DMS153 (cell line): ENCODE measurements around the gene SOCS1.
A peak's percentile ranks its signal among the peaks of the same experiment; 100 is the strongest.

Source experiments
- DNase-seq: peaks from one replicate; lab custom pipeline; 2025; lab: John Stamatoyannopoulos, UW

Gene SOCS1

DNA sequence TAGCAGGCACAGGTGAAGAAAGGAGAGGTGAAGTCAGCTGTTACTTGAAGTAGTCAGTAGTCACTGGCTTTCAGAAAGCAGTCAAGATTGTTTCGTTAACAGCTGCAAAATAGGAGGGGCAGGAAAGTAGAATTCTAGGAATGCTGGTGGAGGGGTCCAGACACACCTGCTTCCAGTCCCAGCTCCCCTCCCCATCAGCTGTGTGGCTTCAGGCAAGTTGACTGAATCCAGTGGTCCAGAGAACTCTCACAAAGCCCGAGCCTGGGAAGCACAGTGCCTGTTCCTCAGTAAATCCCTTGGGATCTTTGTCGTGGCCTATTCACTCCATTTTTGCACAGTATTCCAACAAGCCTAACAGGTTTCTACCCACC lies 4.6 kb upstream of the SOCS1 start:
- no peak for DNase-seq

DNA sequence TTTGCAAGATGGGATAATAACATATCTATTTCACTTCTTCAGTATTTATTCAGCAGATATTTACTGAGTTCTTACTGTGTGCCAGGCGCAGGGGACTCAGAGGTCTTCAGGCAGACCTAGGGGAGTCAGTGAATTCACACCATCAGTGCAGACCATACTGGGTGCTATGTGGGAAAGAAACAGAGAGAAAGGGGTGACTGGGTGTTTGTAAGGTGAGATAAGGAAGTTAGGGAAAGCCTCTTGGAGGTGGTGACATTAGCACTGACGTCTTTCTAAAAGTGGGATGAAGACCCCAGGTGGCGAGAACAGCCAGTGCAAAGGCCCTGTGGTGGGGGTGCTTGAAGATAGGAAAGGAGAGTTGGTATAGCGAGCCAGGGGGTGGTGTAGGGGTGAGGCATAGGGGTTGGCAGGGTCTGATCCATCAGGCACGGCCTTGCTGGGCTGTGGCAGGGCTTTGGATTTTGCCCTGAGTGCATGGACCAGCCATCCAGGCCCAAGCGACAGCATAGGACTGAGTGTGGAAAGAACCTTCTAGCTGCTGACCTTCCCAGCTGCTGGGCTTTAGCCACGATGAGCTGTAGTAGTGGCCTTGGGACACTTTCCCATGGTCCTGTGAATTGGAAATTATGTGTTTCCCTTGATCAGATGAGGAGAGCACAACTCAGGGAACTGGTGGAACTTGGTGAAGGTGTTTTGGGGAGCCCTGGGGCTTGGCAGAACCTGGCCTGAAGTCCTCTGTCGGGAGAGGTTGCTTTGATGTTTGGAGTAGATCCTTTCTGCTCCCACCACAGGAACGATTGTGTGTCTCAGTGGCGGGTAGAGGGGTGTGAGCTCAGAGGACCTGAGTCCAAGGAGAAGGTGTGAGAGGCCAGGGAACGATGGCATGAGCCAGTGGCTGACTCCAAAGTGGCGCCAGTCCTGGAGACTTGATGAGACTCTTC lies 3.9 kb upstream of the SOCS1 start:
- no peak for DNase-seq

DNA sequence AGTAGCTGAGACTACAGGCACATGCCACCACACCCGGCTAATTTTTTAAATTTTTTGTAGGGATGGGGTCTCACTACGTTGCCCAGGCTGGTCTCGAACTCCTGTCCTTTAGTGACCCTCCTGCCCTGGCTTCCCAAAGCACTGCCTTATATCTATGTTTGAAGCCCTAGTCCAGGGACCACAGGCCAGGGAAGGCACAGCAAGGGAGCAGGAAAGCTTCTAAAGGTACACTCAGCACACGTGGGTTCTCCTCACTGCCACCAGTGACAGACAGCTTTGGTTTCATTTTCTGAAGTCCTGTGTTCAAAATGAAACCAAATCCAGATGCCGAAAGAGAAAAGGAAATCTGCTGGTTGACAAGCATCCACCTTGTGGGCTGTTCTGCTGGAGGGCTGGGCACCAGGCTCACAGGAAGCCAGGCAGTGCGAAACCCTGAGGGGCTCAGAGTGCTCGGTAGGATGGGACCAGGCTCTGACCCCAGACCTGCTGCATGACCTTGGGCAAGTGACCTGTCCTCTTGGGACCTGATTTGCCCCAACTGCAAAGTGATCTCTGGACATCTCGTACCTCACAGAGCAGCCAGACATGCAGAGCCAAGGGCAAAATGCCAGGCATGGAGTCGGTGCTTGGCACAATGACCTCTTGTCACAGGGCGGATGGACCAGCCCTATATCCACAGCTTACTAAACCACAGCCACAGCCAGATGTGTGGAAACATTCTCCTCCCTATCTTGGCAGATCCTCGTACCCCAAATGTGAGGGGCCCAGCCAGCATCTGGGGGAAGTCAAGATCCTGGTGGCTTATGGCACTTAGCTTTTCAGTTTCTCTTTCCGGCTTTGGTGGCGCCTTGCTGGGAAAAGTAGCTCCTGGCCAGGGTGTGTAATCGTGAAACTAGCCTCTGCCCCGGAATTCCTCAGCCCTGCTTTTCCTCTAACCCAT lies 2.8 kb upstream of the SOCS1 start:
- DNase-seq = no peak

DNA sequence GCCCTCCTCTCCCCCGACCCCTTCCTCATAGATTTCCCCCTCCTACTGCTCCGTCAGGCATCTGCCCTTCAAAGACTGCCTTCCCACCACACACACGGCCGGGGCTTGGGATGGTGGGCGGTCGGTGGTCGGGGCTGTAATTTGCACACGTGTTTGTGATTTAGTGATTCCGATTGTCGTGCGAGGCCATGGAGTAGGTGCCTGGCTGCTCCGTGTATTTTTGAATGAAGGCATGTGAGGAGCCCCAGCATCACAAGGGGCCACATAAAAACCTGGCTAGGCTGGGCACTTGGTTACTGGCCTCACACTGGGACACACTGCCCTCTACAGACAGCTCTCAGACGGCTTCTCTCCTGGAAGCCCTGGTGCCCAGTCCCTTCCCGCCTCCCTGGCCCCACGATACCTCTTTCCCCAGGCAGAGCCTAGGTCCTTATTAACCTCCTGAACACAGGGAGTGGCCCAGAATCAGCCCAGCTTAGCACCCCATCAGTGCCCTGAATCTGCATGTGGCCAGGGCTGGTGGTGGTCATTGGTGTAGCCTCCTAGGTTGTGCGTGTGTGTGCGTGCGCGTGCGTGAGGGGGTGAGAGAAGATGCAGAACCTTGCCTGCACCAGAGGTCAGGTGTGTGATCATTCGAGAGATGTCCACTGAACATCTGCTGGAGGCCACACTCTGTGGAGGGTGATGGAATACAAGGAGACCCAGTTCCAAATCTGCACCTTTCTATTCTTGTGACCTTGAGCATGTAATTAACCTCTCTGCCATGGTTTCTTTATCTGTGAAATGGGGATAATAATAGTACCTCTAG lies 1.3 kb upstream of the SOCS1 start:
- peak; percentile 68 for DNase-seq

DNA sequence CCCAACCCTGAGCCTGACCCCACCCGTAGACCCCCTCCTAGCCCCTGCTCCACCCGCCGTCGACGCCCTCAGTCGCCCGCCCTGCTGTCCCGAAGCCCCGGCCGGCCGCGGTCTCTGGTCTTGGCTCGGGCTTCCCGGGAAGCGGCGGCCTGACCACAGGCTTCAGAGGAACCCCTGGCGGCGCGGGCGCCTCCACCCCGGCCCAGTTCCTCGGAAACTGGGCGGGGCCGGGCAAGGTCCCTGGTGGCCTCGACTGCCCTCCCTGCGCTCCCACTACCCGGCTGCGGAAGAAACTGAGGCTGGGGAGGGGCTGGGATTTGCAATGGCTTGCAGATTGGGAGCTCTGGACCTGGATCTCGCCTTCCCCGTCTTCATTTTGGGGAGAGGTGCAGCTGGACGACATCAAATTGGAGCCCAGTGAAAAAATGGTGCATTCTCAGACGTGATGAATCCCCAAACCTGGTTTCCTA lies 692 bp upstream of the SOCS1 start:
- DNase-seq = peak; percentile 23

DNA sequence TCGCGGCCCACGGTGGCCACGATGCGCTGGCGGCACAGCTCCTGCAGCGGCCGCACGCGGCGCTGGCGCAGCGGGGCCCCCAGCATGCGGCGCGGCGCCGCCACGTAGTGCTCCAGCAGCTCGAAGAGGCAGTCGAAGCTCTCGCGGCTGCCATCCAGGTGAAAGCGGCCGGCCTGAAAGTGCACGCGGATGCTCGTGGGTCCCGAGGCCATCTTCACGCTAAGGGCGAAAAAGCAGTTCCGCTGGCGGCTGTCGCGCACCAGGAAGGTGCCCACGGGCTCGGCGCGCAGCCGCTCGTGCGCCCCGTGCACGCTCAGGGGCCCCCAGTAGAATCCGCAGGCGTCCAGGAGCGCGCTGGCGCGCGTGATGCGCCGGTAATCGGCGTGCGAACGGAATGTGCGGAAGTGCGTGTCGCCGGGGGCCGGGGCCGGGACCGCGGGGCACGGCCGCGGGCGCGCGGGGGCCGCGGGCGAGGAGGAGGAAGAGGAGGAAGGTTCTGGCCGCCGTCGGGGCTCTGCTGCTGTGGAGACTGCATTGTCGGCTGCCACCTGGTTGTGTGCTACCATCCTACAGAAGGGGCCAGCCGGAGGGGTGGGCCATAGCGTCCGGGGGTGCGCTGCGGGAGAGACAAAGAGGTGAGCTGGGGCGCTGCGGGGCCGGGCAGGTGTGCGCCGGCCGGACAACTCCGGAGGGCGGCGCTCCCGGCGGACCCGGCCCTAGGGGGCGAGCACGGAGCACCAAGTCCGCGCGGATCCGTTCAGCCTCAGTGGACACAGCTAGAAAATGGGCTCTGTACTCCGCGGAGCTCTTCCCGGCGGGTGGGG lies 879 bp downstream of the SOCS1 start:
- peak; percentile 40 for DNase-seq

DNA sequence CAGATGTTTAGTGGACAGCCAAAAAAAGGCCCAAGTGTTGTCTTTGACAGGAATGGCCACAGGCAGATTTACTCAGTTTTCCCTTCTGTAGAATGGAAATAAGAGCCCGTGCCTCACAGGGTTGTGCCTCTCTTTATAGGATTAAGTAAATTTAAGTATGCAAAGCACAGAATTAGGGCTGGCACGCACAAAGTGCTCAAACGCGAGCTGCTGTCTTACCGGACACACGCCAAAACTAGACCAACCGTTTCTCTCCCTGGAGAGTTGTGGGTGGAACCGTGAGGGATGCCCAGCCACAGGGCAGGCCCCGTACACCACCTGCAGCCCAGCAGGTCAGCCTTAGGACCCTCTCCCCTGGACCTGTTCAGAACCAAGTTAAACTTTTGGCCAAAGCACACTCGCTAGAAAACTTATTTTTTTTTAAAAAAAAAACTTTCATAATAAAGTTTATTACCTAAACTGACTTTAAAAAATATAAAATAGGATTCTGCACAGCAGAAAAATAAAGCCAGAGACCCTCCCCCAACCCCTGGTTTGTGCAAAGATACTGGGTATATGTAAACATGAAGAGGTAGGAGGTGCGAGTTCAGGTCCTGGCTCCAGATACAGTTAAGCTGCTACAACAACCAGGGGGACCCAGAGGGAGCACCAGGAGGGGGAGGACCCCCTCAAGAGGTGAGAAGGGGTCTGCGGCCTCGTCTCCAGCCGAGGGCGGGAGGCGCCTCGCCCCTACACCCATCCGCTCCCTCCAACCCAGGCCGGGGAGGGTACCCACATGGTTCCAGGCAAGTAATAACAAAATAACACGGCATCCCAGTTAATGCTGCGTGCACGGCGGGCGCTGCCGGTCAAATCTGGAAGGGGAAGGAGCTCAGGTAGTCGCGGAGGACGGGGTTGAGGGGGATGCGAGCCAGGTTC lies 1.8 kb downstream of the SOCS1 start:
- DNase-seq = no peak

DNA sequence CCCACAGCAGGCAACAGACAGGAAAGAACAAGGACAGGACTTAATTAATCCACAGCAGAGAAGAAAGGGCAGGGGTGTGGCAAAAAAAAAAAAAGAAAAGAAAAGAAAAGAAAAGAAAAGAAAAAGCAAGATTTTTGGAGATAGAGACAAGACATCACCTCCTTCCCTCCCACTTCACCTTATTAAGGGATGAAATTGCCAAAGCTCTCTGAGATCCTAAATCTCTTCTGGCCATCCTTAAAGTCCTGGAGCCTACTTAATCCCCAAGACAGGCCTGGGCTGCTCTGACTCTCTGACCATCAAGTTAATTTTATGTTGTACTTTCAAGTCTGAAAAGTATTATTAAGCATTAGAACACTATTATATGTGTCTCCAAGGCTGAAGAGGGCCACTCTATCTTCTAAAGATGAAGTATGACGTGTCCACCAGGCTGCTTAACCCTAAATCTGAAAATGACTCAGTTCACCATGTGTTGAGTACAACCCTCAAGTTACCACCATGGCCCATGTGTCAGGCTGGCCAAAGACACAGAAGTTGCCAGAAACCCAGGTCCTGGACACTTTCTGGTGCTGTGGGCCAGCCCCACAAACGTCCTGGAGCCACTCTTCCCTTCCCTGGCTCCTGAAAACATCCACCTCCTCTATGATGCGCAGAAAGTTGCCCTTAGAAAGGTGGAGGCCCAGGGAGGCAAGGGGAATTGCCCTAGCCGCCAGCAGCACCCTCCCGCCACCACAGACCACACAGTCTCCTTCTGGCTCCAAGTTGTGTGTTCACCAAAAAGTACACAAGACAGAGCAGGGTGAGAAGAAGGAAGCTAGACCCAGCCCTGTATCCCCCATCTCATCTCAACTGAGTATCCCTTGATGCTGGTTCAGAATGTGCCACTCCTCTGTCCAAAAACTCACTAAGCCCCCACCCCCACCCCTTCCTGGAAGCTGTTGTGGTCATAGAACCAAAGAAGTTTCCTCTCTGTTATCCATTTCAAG lies 2.7 kb downstream of the SOCS1 start:
- DNase-seq = no peak

DNA sequence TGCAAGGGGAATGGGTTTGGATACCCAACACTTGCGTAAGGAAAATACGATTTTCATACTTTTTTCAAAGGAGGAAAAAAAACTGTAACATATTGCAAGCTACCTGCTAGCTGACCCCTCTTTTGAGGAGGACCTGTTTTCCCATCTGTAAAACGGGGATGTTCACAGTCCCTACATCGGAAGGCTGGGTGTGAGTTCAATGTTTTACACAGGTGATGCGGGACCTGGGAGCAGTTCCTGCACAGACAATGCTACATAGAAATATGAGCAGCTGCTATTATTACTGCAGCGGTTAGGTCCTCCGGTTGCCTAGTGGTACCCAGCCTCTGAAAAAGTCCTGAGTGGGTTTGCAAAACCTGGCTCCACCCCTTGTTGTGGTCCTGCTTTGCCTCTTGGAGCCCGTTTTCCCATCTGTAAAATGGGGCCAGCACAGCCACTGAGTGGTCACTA lies 3.5 kb downstream of the SOCS1 start:
- no peak for DNase-seq

DNA sequence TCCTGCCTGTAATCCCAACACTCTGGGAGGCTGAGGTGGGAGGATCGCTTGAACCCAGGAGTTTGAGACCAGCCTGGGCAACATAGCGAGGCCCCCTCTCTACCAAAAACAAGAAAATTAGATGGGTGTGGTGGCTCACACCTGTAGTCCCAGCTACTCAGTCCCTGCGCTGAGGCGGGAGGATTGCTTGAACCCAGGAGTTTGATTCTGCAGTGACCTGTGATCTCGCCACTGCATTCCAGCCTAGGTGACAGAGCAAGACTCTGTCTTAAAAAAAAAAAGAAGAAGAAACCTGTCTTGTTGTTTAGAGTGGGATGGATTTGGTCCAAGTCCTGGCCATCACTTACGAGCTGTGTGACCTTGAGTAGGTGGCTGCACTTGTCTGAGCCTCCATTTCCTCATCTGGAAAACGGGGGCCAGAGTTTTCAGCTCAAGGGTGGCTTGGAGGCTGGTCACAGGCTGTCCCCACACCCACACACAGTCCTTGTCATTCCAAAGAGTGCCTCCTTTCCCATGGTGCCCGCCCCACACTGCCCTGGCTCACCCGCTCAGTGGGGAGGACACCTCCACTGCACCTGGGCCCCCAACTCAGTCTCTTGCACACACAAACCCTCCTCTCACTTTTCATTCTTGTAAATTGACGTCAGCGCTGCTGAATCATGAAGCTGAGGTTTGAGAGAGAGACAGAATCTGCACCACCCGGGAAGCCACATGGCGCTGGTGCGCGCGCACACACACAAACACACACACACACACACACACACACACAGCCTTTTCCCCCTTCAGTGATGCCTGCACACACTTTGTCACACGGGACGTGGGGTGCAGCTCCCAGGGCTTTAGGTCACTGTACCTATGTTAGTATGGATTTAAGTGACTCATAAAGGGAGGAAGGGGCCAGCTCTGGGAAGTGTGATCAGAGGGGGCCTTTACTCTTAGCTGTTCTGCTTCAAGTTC lies 4.2 kb downstream of the SOCS1 start:
- DNase-seq = no peak

DNA sequence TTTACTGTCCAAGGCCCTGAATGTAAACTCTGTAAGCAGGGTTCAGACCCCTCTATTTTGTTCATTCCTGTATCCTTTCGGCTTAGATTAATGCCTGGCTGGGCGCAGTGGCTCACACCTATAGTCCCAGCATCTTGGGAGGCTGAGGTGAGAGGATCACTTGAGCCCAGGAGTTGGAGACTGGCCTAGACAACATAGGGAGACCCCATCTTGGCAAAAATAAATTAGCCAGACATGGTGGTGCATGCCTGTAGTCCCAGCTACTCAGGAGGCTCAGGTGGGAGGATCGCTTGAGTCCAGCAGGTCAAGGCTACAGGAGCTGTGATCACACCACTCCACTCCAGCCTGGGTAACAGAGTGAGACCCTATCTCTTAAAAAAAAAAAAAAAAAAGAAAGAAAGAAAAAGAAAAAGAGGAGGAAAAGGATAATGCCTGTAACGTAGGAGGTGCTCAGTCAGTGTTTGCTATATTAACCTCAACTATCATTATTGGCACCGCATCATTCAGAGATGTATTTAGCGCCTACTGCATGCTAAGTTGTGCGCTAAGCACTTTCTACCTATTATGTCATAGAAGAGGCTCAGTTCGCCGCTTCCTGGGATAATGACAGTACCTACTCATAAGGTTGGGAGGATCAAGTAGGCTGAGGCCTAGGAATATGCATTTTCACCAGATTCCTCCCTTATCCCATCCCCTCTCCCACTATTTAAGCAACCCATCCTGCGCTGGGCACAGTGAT lies 5.0 kb downstream of the SOCS1 start:
- DNase-seq = no peak

DNA sequence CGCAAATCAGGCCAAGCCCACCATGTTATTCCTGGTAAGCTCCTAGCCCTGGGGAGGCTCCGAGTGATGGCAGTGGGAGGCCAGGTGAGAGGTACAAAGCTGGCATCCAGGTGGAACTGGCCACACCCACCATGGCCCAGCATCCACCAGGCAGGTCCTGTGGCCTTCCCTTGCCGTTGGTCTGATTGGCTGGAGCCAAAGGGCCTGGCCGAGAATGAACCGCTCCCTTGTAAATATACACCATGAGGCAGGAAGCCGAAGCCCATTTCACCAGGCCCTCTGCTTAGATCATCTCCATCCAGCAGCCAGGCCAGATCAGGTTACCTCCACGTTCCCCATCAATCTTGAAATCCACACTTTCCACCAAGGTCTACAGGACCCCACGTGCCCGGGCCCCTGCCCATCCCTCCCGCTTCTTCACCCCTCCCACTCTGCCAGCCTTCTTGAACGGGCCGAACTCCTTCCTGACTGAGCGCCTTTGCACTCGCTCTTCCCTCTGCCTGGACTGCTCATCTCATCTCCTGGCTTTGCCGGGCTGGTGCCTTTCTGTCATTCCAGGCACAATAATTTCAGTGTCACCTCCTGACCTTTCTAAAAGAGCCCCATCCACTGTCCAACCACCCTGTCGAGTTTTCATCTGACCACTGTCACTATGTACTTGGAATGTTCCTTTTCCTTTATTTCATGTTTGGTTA lies 5.8 kb downstream of the SOCS1 start:
- peak; percentile 21 for DNase-seq

DNA sequence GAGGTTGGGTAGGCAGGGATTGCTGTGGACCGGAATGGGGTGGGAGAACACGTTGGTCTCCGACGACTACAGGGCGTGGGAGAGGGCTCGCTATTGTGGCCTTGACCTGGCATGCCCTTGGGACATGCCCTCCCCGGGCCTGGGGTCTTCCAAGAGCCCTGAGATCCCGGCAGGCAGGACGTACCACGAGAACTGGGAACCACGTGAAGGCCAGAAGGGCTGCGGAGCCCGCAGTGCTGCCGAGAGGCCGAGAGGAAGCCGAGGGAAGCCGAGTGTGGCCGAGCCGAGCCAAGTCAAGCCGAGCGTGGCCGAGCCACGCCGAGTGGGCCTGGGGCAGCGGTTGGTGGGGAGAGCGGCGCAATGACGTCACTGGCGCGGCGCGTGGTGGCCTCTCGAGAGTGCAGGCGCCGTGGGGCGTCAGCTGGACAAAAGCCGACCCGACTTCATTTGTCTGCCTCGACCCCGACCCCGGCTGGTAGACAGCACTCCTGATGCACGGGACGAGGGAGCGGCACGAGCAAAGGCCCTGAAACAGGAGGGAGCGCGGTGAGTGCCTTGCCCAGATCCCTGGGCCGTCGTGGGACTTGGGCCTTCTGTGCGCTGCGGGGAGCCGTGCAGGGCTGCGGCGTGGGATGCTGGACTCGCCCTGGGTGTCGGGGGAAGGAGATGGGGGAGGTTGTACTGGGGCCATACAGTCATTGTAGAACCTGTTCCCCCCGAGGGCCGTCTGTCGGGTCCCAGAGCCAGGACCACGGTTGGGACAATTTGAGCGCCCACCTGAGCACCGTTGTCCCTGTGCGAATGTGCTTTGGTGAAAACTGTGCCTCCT lies 6.6 kb downstream of the SOCS1 start:
- no peak for DNase-seq

DNA sequence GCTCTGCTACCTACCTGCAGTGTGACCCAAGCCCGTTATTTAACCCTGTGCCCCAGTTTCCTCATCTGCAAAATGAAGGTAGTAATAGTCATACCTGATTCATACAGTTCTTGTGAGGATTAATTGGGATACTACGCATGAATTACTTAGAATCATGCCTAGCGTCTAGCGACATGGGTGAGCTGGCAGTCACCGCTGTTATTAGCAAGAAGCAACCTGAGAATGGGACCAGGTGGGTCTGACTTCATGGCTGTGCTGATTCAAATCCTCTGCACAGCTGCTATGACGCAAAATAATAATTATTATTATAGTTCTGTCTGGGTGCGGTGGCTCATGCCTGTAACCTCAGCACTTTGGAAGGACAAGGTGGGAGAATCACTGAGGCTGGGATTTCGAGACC lies 7.9 kb downstream of the SOCS1 start:
- DNase-seq = no peak

DNA sequence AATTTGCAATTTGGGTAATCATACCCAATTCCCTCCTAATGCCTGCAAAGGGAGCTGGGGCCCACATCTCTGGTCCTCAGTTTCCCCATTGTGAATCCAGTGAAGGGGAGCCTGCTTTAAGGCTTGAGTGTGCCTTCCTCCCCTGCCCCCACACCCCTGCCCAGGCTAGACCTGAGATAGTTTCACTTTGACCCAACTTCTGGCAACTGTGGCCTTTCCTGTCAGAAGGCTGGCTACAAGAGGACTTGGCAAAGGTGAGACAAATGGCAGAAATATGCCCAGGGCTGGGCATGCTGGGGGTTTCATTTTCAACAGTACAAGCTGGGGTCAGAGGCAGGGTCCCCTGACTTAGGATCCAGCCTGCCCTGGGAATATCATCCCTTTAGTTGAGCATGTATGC lies 10.0 kb downstream of the SOCS1 start:
- no peak for DNase-seq
